Neuronal stem cell (in vitro differentiated cells): Measurements from ENCODE around the gene HGF.

Experiments used
- DNase-seq: peaks from one replicate; pipeline ENCODE4 v3.0.0-alpha.2; 2013; ENCODE audit warnings: low spot score
- H2AFZ ChIP-seq: one replicate; pipeline ENCODE4 v1.6.1; 2013; ENCODE audit warnings: mild to moderate bottlenecking, low read length, inconsistent platforms
- H2AK5ac ChIP-seq: 2 replicates; pipeline ENCODE4 v1.6.1; 2013; ENCODE audit warnings: low read depth, mild to moderate bottlenecking, inconsistent platforms, low read length, moderate library complexity, mixed read lengths
- H2BK120ac ChIP-seq: 2 replicates; pipeline ENCODE4 v1.6.1; 2013; ENCODE audit warnings: low read depth, mild to moderate bottlenecking, inconsistent platforms, low read length, moderate library complexity, mixed read lengths
- H2BK12ac ChIP-seq: one replicate; pipeline ENCODE4 v1.6.1; 2013; ENCODE audit warnings: low read length, inconsistent platforms
- H2BK15ac ChIP-seq: 2 replicates; pipeline ENCODE4 v1.6.1; 2013; ENCODE audit warnings: mild to moderate bottlenecking, low read length, inconsistent platforms, mixed read lengths
- H2BK5ac ChIP-seq: one replicate; pipeline ENCODE4 v1.6.1; 2013; ENCODE audit warnings: inconsistent platforms, mild to moderate bottlenecking, low read length, moderate library complexity
- H3K14ac ChIP-seq: one replicate; pipeline ENCODE4 v1.6.1; 2013; ENCODE audit warnings: low read length, inconsistent platforms
- H3K18ac ChIP-seq: 2 replicates; pipeline ENCODE4 v1.6.1; 2013; ENCODE audit warnings: low read length, inconsistent platforms
- H3K23ac ChIP-seq: 2 replicates; pipeline ENCODE4 v1.6.1; 2013; ENCODE audit warnings: low read depth, mild to moderate bottlenecking, mixed read lengths, low read length, inconsistent platforms; ENCODE audit not compliant: poor library complexity
- H3K27ac ChIP-seq: replicated peaks from 3 replicates; pipeline ENCODE4 v1.5.1; 2013; ENCODE audit warnings: low read length, inconsistent platforms
- H3K27me3 ChIP-seq, 3 experiments: 2 replicates each; pipeline ENCODE4 v1.6.1; 2013; ENCODE audit warnings: low read length in 3 of 3, mild to moderate bottlenecking in 2 of 3, inconsistent platforms in 1 of 3, low read depth in 1 of 3, mixed read lengths in 1 of 3, moderate library complexity in 1 of 3; ENCODE audit not compliant: control insufficient read depth in 3 of 3, insufficient read depth in 3 of 3
- H3K36me3 ChIP-seq, 2 donors: replicated peaks in 1 of 2; 2 replicates each; pipeline ENCODE4 v1.6.1; 2013; ENCODE audit warnings: low read length in 2 of 2; ENCODE audit not compliant: control insufficient read depth in 2 of 2, insufficient read depth in 2 of 2
- H3K4ac ChIP-seq: 2 replicates; pipeline ENCODE4 v1.6.1; 2013; ENCODE audit warnings: inconsistent platforms, mild to moderate bottlenecking, low read length, moderate library complexity
- H3K4me1 ChIP-seq, 2 donors: 1 replicate in 1 of 2; 2 replicates in 1 of 2; pipeline ENCODE4 v1.6.1; 2013; ENCODE audit warnings: low read length in 2 of 2, low read depth in 1 of 2; ENCODE audit not compliant: control insufficient read depth in 2 of 2, insufficient read depth in 1 of 2
- H3K4me2 ChIP-seq: one replicate; pipeline ENCODE4 v1.6.1; 2013; ENCODE audit warnings: mild to moderate bottlenecking, low read length, inconsistent platforms; ENCODE audit not compliant: insufficient read depth, poor library complexity, severe bottlenecking
- H3K4me3 ChIP-seq, 2 donors: 2 replicates each; pipeline ENCODE4 v1.5.1; 2013; ENCODE audit warnings: low read length in 2 of 2, mild to moderate bottlenecking in 2 of 2, inconsistent platforms in 1 of 2, moderate library complexity in 1 of 2
- H3K79me1 ChIP-seq: one replicate; pipeline ENCODE4 v1.6.1; 2013; ENCODE audit warnings: low read depth, mild to moderate bottlenecking, inconsistent platforms, low read length, moderate library complexity
- H3K9ac ChIP-seq: one replicate; pipeline ENCODE4 v1.6.1; 2013; ENCODE audit warnings: mild to moderate bottlenecking, low read depth, low read length, inconsistent platforms; ENCODE audit not compliant: poor library complexity
- H3K9me3 ChIP-seq, 2 donors: replicated peaks in 1 of 2; 2 replicates each; pipeline versions ENCODE3 to v1.6.1; 2013; ENCODE audit warnings: low read length in 2 of 2, mild to moderate bottlenecking in 2 of 2, inconsistent platforms in 1 of 2, low read depth in 1 of 2, mixed read lengths in 1 of 2, moderate library complexity in 1 of 2; ENCODE audit not compliant: control insufficient read depth in 2 of 2, insufficient read depth in 1 of 2
- H4K8ac ChIP-seq: one replicate; pipeline ENCODE4 v1.6.1; 2013; ENCODE audit warnings: low read depth, mild to moderate bottlenecking, inconsistent platforms, low read length, moderate library complexity
- H4K91ac ChIP-seq: one replicate; pipeline ENCODE4 v1.6.1; 2013; ENCODE audit warnings: low read length, low read depth, mild to moderate bottlenecking, inconsistent platforms; ENCODE audit not compliant: poor library complexity
- WGBS, 2 donors: extraction: QIAGEN DNeasy Blood & Tissue Kit; methylation state at CpG; one replicate each; pipeline ENCODE4 v1.1.7; 2013; ENCODE audit warnings: missing lambda C conversion rate in 2 of 2, mixed read lengths in 1 of 2; ENCODE audit not compliant: insufficient read length in 2 of 2, insufficient replicate concordance in 1 of 2; ENCODE audit errors: extremely low coverage in 2 of 2; 5-methylcytosine and 5-hydroxymethylcytosine counted together

The HGF gene

GRCh38 chr7:81802251-81802650, 32.4 kb upstream of the HGF start:
- Histone ChIP-seq H2BK15ac (no peak overlapping the region), H3K36me3 (no peaks in the 10 kb centered on the region), H3K9ac (no peak overlapping the region), H3K27ac (no peak overlapping the region), H3K18ac (no peak overlapping the region), H2BK120ac (no peak overlapping the region), H3K27me3 (no peaks in the 10 kb centered on the region), H2BK5ac (no peak overlapping the region), H3K14ac (no peak overlapping the region), H3K4me1 (no peaks in the 10 kb centered on the region), H4K91ac (no peak overlapping the region), H3K4ac (no peak overlapping the region), H3K9me3 (no peaks in the 10 kb centered on the region), H3K4me3 (no peak overlapping the region), H2AFZ (no peak overlapping the region), H4K8ac (no peak overlapping the region), H2BK12ac (no peak overlapping the region), H3K79me1 (no peaks in the 10 kb centered on the region), H2AK5ac (no peak overlapping the region), H3K23ac (no peak overlapping the region), H3K4me2 (no peak overlapping the region)
- DNase-seq: no peak
- WGBS, 2 donors: no CpG with 5 or more reads among the region's 1 CpG

GRCh38 chr7:81801532-81801931, 31.7 kb upstream of the HGF start:
- H3K4me2 ChIP-seq: no peak overlapping the region
- H3K27me3 ChIP-seq: no peaks in the 10 kb centered on the region
- no peaks in the 10 kb centered on the region for H3K4me1 ChIP-seq
- no peak overlapping the region for H2BK15ac ChIP-seq
- no peaks in the 10 kb centered on the region for H3K79me1 ChIP-seq
- H3K9ac ChIP-seq: no peak overlapping the region
- H2BK12ac ChIP-seq: no peak overlapping the region
- no peak overlapping the region for H3K27ac ChIP-seq
- no peak for DNase-seq
- no peak overlapping the region for H2BK120ac ChIP-seq
- no peak overlapping the region for H2BK5ac ChIP-seq
- H3K4ac ChIP-seq: no peak overlapping the region
- no peak overlapping the region for H3K14ac ChIP-seq
- no peak overlapping the region for H3K23ac ChIP-seq
- H3K9me3 ChIP-seq: no peaks in the 10 kb centered on the region
- WGBS, 2 donors: no CpG with 5 or more reads among the region's 5 CpGs
- H3K18ac ChIP-seq: no peak overlapping the region
- H4K8ac ChIP-seq: no peak overlapping the region
- no peak overlapping the region for H3K4me3 ChIP-seq
- H4K91ac ChIP-seq: no peak overlapping the region
- H2AK5ac ChIP-seq: no peak overlapping the region
- H3K36me3 ChIP-seq: no peaks in the 10 kb centered on the region
- H2AFZ ChIP-seq: no peak overlapping the region

GRCh38 chr7:81791568-81792518, 22.0 kb upstream of the HGF start:
- Histone ChIP-seq H3K14ac (no peak overlapping the region), H3K4me1 (peaks cover 2 to 4% of the 10 kb centered on the region in 2 donors), H3K4me3 (no peak overlapping the region), H3K36me3 (no peaks in the 10 kb centered on the region), H3K79me1 (no peaks in the 10 kb centered on the region), H3K18ac (no peak overlapping the region), H2BK5ac (no peak overlapping the region), H3K9ac (no peak overlapping the region), H2AFZ (no peak overlapping the region), H3K4me2 (no peak overlapping the region), H2BK12ac (no peak overlapping the region), H2BK120ac (no peak overlapping the region), H3K27me3 (no peaks in the 10 kb centered on the region), H2AK5ac (no peak overlapping the region), H3K4ac (no peak overlapping the region), H3K27ac (no peak overlapping the region), H4K8ac (no peak overlapping the region), H3K23ac (no peak overlapping the region), H3K9me3 (no peaks in the 10 kb centered on the region), H4K91ac (no peak overlapping the region), H2BK15ac (no peak overlapping the region)
- DNase-seq: no peak
- WGBS, 2 donors: no CpG with 5 or more reads among the region's 12 CpGs

GRCh38 chr7:81790686-81791085, 20.8 kb upstream of the HGF start:
- no peak overlapping the region for H3K4me3 ChIP-seq
- H3K4me1 ChIP-seq: peaks cover 2 to 4% of the 10 kb centered on the region in 2 donors
- H2BK12ac ChIP-seq: no peak overlapping the region
- no peak overlapping the region for H3K14ac ChIP-seq
- no peak overlapping the region for H4K8ac ChIP-seq
- no peaks in the 10 kb centered on the region for H3K36me3 ChIP-seq
- no peak overlapping the region for H4K91ac ChIP-seq
- H3K27ac ChIP-seq: no peak overlapping the region
- no peak overlapping the region for H3K18ac ChIP-seq
- no peak overlapping the region for H2BK5ac ChIP-seq
- no peak overlapping the region for H2BK15ac ChIP-seq
- no peak overlapping the region for H3K4ac ChIP-seq
- peak overlapping the region; percentile 61 for H2AFZ ChIP-seq
- no peaks in the 10 kb centered on the region for H3K79me1 ChIP-seq
- H2AK5ac ChIP-seq: no peak overlapping the region
- no peak overlapping the region for H3K9ac ChIP-seq
- H2BK120ac ChIP-seq: no peak overlapping the region
- DNase-seq: no peak
- no peak overlapping the region for H3K23ac ChIP-seq
- no CpG with 5 or more reads among the region's 1 CpG for WGBS, 2 donors
- H3K9me3 ChIP-seq: no peaks in the 10 kb centered on the region
- H3K27me3 ChIP-seq: no peaks in the 10 kb centered on the region
- H3K4me2 ChIP-seq: no peak overlapping the region
